Ovary (tissue), 9 donors: ENCODE data around the gene KRTAP6-2. TPM values are rescaled to one million over a fixed set of nuclear protein-coding genes. Genes with fewer than 3 reads are reported as not detected.

Source experiments
- DNase-seq, 5 donors: peaks; one replicate each; pipeline ENCODE4 v3.0.0-alpha.2; 2019 to 2020
- H3K27ac ChIP-seq, 2 donors: fragments of 200-600 bp; one replicate each; pipeline versions ENCODE4 v1.5.1 to v1.8.0; 2019 to 2022
- H3K27me3 ChIP-seq: fragments of 200-600 bp; one replicate; pipeline ENCODE4 v1.8.0; 2022
- H3K36me3 ChIP-seq: fragments of 200-600 bp; sonication (generic); one replicate; pipeline ENCODE4 v1.5.1; 2019
- H3K4me1 ChIP-seq: one replicate; pipeline ENCODE4 v1.8.1; 2013; ENCODE audit warnings: mild to moderate bottlenecking, moderate library complexity; ENCODE audit not compliant: insufficient read depth
- H3K4me3 ChIP-seq: fragments of 200-600 bp; sonication (generic); one replicate; pipeline ENCODE4 v1.5.1; 2017
- H3K9me3 ChIP-seq, 2 donors: fragments of 200-600 bp in 1 of 2; sonication (generic) in 1 of 2; one replicate each; pipeline versions ENCODE4 v1.5.1 to v1.8.1; 2013 to 2019; ENCODE audit warnings: mild to moderate bottlenecking in 1 of 2, moderate library complexity in 1 of 2
- CTCF ChIP-seq, 3 donors: fragments of 450-650 bp in 2 of 3; fragments of 200-600 bp in 1 of 3; IDR thresholded peaks; one replicate each; pipeline versions ENCODE4 v1.5.1 to v1.8.0; 2016 to 2022; ENCODE audit warnings: antibody characterized with exemption in 3 of 3, mild to moderate bottlenecking in 1 of 3
- EP300 ChIP-seq: sonication (generic); formaldehyde crosslinking; IDR thresholded peaks from one replicate; pipeline ENCODE4 v1.6.1; 2017; ENCODE audit warnings: antibody characterized with exemption
- POLR2A ChIP-seq: fragments of 450-650 bp; IDR thresholded peaks from one replicate; pipeline ENCODE4 v1.6.1; 2017; ENCODE audit warnings: antibody characterized with exemption, mild to moderate bottlenecking, moderate library complexity
- WGBS, 3 donors: extraction: QIAGEN DNeasy Blood & Tissue Kit in 1 of 3; methylation state at CpG; one replicate each; pipeline versions ENCODE4 v1.1.5 to v1.1.7; 2013 to 2017; 5-methylcytosine and 5-hydroxymethylcytosine counted together
- intact Hi-C, 4 donors: fragments of 100-400 bp; cut with DNase I; formaldehyde crosslinking; loops; one replicate each; pipeline versions ENCODE4 v1.11.0 to v1.15.1; 2022 to 2023
- polyA plus RNA-seq, 2 donors: library from polyadenylated mRNA; stranded (reverse); fragments of 200-250 nt in 1 of 2; fragments of 350-450 nt in 1 of 2; fragmentation: Illumina TruSeq in 1 of 2; extraction: RNeasy Lipid Tissue Mini Kit (QIAGEN cat#74804) in 1 of 2; gene quantifications; one replicate each; pipeline ENCODE4 v1.2.3, GENCODE V29; 2013 to 2014
- small RNA-seq: library from RNA; depleted of rRNA; stranded (forward); fragments of <200 nt; gene quantifications from one replicate; pipeline ENCODE3, GENCODE V24; 2016
- total RNA-seq, 7 donors: library from RNA; depleted of rRNA in 2 of 7; stranded (reverse); fragments of >200 nt in 2 of 7; fragmentation: NEBNext Ultra II Directional in 3 of 7; extraction: Animal tissue kit (Norgen Biotek cat#: 25700) in 3 of 7; gene quantifications; one replicate each; pipeline versions ENCODE4 v1.1.0 to v1.2.4, GENCODE V29; 2016 to 2023
- donor health status: DM: no; HTN: no; CAD: no; lungs with moderate emphysema.
- donor health status: DM: no; HTN: no; CAD: no.
- donor health status: Bipolar disorder and iron deficiency.
- donor health status: DM: yes; HTN: yes; CAD: no.
- donor health status: DM: no; HTN: no; CAD: no.
- donor health status: DM: yes; HTN: yes; CAD: no.

KRTAP6-2 gene
- total and polyA plus RNA-seq, 9 donors: not detected

GRCh38 chr21:30561264-30561895 lies 37.3 kb downstream of the KRTAP6-2 start, which contains the start of gene KRTAP19-7:
TSS of gene KRTAP19-7 (minus strand) at chr21:30561314. CDS start at chr21:30561289, 25 bp downstream.
- 54 to 76% (median 68%) methylated on average over 2 of the region's 2 CpGs for WGBS, 3 donors
- H3K4me1 ChIP-seq: no peaks in the 10 kb centered on the region
- no peaks in the 10 kb centered on the region for H3K27me3 ChIP-seq
- no peak within 1 kb of the TSS for H3K4me3 ChIP-seq
- TF ChIP-seq POLR2A (no peak), EP300 (no peak), CTCF (IDR thresholded peaks at IDR 0.05) (no peak)
- no peaks in the 10 kb centered on the region for H3K36me3 ChIP-seq
- H3K9me3 ChIP-seq: no peaks in the 10 kb centered on the region
- H3K27ac ChIP-seq: no peak within 1 kb of the TSS
- intact Hi-C loops: no loop called here
- no peak for DNase-seq

GRCh38 chr21:30555095-30555494 lies 43.6 kb downstream of the KRTAP6-2 start:
- no peaks in the 10 kb centered on the region for H3K9me3 ChIP-seq
- no peak for DNase-seq
- H3K4me3 ChIP-seq: no peak overlapping the region
- H3K27me3 ChIP-seq: no peaks in the 10 kb centered on the region
- TF ChIP-seq POLR2A (no peak), EP300 (no peak), CTCF (IDR thresholded peaks at IDR 0.05) (no peak)
- 79 to 90% (median 82%) methylated on average over 2 of the region's 2 CpGs for WGBS, 3 donors
- intact Hi-C loops: no loop called here
- no peaks in the 10 kb centered on the region for H3K4me1 ChIP-seq
- no peak overlapping the region for H3K27ac ChIP-seq
- H3K36me3 ChIP-seq: no peaks in the 10 kb centered on the region

DNA sequence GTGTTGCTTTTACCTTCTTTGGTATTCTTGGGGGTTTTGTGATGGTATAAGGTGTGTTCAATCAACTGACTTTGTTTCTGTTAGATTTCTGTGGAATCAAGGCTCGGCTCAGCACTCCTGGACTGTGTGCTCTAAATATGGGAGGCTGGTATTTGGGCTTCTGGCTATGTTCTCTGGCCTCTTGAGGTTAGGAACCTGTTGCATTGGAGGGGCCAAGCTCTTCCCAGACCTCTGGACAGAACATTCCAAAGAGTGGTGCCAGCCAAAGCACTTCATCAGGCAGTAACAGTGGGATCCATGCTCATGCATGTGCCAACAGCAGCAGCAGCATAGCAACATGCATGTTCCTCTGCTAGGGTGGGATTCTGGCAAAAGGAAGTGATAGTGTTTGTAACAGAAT lies 45.9 kb downstream of the KRTAP6-2 start:
- TF ChIP-seq EP300 (no peak), POLR2A (no peak), CTCF (IDR thresholded peaks at IDR 0.05) (no peak)
- no peak overlapping the region for H3K27ac ChIP-seq
- H3K36me3 ChIP-seq: no peaks in the 10 kb centered on the region
- no peak overlapping the region for H3K4me3 ChIP-seq
- no peaks in the 10 kb centered on the region for H3K4me1 ChIP-seq
- 55 to 76% (median 56%) methylated on average over 1 of the region's 1 CpG for WGBS, 3 donors
- H3K27me3 ChIP-seq: no peaks in the 10 kb centered on the region
- H3K9me3 ChIP-seq: no peaks in the 10 kb centered on the region
- no peak for DNase-seq
- intact Hi-C loops: no loop called here

Small RNAs within 50 kb of the gene (small RNA-seq; reads per million reads assigned to genes)
- gene KRTAP20-1 (not detected), gene KRTAP20-3 (not detected), gene KRTAP20-4 (not detected), gene KRTAP22-1 (not detected), gene KRTAP22-2 (not detected)

Other genes starting within 250 kb of the KRTAP6-2 start
- not detected for gene KRTAP13-2, start 226.6 kb downstream of the KRTAP6-2 start, total RNA-seq
- gene KRTAP13-2, start 226.6 kb downstream of the KRTAP6-2 start, polyA plus RNA-seq: not detected
- gene KRTAP13-1, start 202.9 kb downstream of the KRTAP6-2 start, total RNA-seq: not detected
- gene KRTAP13-1, start 202.9 kb downstream of the KRTAP6-2 start, polyA plus RNA-seq: not detected
- not detected for gene KRTAP13-3, start 173.0 kb downstream of the KRTAP6-2 start, total RNA-seq
- gene KRTAP13-3, start 173.0 kb downstream of the KRTAP6-2 start, polyA plus RNA-seq: not detected
- gene KRTAP13-4, start 168.7 kb downstream of the KRTAP6-2 start, total RNA-seq: not detected
- gene KRTAP13-4, start 168.7 kb downstream of the KRTAP6-2 start, polyA plus RNA-seq: not detected
- not detected for gene KRTAP15-1, start 158.6 kb downstream of the KRTAP6-2 start, total RNA-seq
- gene KRTAP15-1, start 158.6 kb downstream of the KRTAP6-2 start, polyA plus RNA-seq: not detected
- not detected for gene KRTAP19-1, start 118.5 kb downstream of the KRTAP6-2 start, total RNA-seq
- gene KRTAP19-1, start 118.5 kb downstream of the KRTAP6-2 start, polyA plus RNA-seq: not detected
- gene KRTAP19-2, start 111.5 kb downstream of the KRTAP6-2 start, total RNA-seq: not detected
- not detected for gene KRTAP19-2, start 111.5 kb downstream of the KRTAP6-2 start, polyA plus RNA-seq
- gene KRTAP19-3, start 106.9 kb downstream of the KRTAP6-2 start, total RNA-seq: not detected
- gene KRTAP19-3, start 106.9 kb downstream of the KRTAP6-2 start, polyA plus RNA-seq: not detected
- not detected for gene KRTAP19-4, start 101.7 kb downstream of the KRTAP6-2 start, total RNA-seq
- gene KRTAP19-4, start 101.7 kb downstream of the KRTAP6-2 start, polyA plus RNA-seq: not detected
- gene KRTAP19-5, start 96.8 kb downstream of the KRTAP6-2 start, total RNA-seq: not detected
- not detected for gene KRTAP19-5, start 96.8 kb downstream of the KRTAP6-2 start, polyA plus RNA-seq
- not detected for gene KRTAP19-6, start 57.0 kb downstream of the KRTAP6-2 start, total RNA-seq
- not detected for gene KRTAP19-6, start 57.0 kb downstream of the KRTAP6-2 start, polyA plus RNA-seq
- gene KRTAP19-7, start 37.6 kb downstream of the KRTAP6-2 start, total RNA-seq: not detected
- gene KRTAP19-7, start 37.6 kb downstream of the KRTAP6-2 start, polyA plus RNA-seq: not detected
- not detected for gene KRTAP22-2, start 8.5 kb downstream of the KRTAP6-2 start, total RNA-seq
- gene KRTAP22-2, start 8.5 kb downstream of the KRTAP6-2 start, polyA plus RNA-seq: not detected
- gene KRTAP6-3, start 6.5 kb downstream of the KRTAP6-2 start, total RNA-seq: not detected
- gene KRTAP6-3, start 6.5 kb downstream of the KRTAP6-2 start, polyA plus RNA-seq: not detected
- not detected for gene KRTAP22-1, start 2.2 kb upstream of the KRTAP6-2 start, total RNA-seq
- gene KRTAP22-1, start 2.2 kb upstream of the KRTAP6-2 start, polyA plus RNA-seq: not detected
- not detected for gene KRTAP6-1, start 15.0 kb upstream of the KRTAP6-2 start, total RNA-seq
- gene KRTAP6-1, start 15.0 kb upstream of the KRTAP6-2 start, polyA plus RNA-seq: not detected
- gene KRTAP20-1, start 17.5 kb upstream of the KRTAP6-2 start, total RNA-seq: not detected
- gene KRTAP20-1, start 17.5 kb upstream of the KRTAP6-2 start, polyA plus RNA-seq: not detected
- not detected for gene KRTAP20-4, start 21.7 kb upstream of the KRTAP6-2 start, total RNA-seq
- not detected for gene KRTAP20-4, start 21.7 kb upstream of the KRTAP6-2 start, polyA plus RNA-seq
- gene KRTAP20-2, start 36.3 kb upstream of the KRTAP6-2 start, total RNA-seq: not detected
- not detected for gene KRTAP20-2, start 36.3 kb upstream of the KRTAP6-2 start, polyA plus RNA-seq
- not detected for gene KRTAP20-3, start 44.0 kb upstream of the KRTAP6-2 start, total RNA-seq
- gene KRTAP20-3, start 44.0 kb upstream of the KRTAP6-2 start, polyA plus RNA-seq: not detected
- not detected for gene KRTAP21-3, start 119.9 kb upstream of the KRTAP6-2 start, total RNA-seq
- gene KRTAP21-3, start 119.9 kb upstream of the KRTAP6-2 start, polyA plus RNA-seq: not detected
- not detected for gene KRTAP21-2, start 148.4 kb upstream of the KRTAP6-2 start, total RNA-seq
- not detected for gene KRTAP21-2, start 148.4 kb upstream of the KRTAP6-2 start, polyA plus RNA-seq
- not detected for gene KRTAP21-1, start 156.5 kb upstream of the KRTAP6-2 start, total RNA-seq
- not detected for gene KRTAP21-1, start 156.5 kb upstream of the KRTAP6-2 start, polyA plus RNA-seq
- not detected for gene KRTAP8-1, start 214.4 kb upstream of the KRTAP6-2 start, total RNA-seq
- gene KRTAP8-1, start 214.4 kb upstream of the KRTAP6-2 start, polyA plus RNA-seq: not detected
- not detected for gene KRTAP7-1, start 230.9 kb upstream of the KRTAP6-2 start, total RNA-seq
- gene KRTAP7-1, start 230.9 kb upstream of the KRTAP6-2 start, polyA plus RNA-seq: not detected